Stimulated activated CD8-positive, alpha-beta memory T cell treated with anti-CD3 and anti-CD28 coated beads, Interleukin-15, amount 100 ng/mL, for 48 hours (primary cell): ENCODE measurements around the gene SMC3.
A peak's percentile ranks its signal among the peaks of the same experiment; 100 is the strongest.
"Not testable (repeated sequence)": the region's sequence is repeated elsewhere in the genome, so short reads cannot be mapped to it uniquely, and the experiment has no call there.

Experiments
- DNase-seq, 2 donors: peaks; one replicate each; pipeline ENCODE4 v3.0.0-alpha.2; 2020; ENCODE audit warnings: low read depth in 2 of 2

Gene SMC3

DNA sequence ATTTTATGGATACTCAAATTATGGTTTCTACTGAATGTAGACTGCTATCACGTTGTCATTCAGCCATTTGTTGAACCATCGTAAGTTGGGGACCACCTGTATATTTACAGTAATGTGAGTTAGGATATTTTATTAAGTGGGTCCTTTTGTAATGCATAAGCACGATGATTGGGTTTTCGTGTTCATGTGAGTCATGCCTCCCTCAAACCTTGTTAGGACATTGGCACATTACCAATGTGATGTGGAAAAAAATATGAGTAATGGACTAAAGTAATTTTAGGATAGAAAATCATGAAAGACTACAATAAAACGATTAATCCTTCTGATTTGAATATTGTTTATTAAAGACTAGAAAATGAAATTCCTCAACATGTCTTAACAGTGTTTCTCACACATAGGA is 8.7 kb downstream of the SMC3 start:
- DNase-seq = no peak

DNA sequence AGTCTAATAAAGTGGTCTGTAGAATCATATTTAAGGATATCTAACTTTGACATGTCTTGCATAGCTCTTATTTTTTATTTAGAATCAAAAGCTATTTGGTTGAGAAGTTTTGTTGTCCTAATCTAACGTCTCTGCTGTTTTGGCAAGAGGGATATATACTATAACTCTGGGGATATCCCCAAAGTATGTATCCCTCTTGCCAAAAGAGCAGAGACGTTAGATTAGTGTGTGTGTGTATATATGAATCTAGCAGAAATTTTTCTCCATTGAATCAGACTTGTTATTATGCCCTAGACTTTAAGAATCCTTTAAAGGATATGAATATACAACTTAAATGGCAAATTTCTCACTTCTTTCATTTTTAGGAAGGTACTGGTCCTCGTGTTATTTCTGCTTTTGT is 9.6 kb downstream of the SMC3 start:
- DNase-seq = no peak

DNA sequence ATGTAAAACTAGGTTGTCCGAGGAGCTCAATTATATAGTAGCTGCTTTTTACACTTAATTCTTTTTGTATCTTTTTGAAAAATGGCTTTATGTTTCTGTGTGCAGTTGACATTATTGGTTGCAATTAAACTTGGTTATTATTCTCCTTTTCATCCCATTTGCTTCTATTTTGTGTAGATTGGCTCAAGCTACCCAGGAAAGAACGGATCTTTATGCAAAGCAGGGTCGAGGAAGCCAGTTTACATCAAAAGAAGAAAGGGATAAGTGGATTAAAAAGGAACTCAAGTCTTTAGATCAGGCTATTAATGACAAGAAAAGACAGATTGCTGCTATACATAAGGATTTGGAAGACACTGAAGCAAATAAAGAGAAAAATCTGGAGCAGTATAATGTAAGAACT is 16.5 kb downstream of the SMC3 start:
- DNase-seq = no peak

GRCh38 chr10:110591760-110592159 is 24.3 kb downstream of the SMC3 start:
- no peak for DNase-seq

DNA sequence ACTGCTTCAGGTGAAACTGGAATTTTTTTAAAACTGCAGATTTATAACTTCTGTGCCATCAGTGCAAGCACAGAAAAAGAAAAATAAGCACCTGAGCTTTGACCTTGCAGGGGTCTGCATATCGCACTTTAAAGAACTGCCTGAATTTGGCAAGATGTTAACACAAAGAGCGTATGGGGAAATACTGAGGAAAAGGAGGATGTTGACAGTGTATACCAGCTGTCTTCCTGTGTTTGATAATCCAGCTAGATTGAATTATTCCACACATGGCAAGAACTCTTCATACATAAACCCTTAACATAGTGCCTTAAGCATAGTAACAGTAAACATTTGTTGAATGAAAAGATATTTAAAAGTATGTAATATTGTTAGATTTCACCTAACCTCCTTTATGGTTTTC is 30.0 kb downstream of the SMC3 start:
- no peak for DNase-seq

DNA sequence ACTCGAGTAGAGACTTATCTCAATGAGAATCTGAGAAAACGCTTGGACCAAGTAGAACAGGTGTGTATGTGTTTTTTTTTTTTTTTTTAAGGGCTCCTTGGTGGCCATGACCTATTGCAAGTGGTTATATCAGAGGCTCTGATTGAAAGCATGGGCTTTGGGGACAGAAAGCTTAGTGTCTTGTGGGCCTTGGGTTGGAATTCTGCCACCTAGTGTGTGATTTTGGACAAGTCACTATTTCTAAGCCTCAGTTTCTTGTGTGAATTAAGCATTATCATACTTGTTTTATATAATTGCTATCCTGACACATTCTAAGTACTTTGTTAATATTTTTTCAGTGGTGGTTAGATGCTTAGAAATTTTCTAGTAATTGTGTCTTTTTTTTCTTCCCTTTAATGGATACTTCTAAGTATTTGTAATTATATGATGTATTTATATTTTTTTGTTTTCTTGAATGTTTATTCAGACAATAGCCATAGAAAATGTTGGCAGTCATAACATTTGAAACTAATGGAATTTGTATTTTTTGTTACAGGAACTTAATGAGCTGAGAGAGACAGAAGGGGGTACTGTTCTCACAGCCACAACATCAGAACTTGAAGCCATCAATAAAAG is 33.1 kb downstream of the SMC3 start:
- DNase-seq = no peak

- DNase-seq = no peak
Observed at GRCh38 chr10:110601581-110601980, 34.1 kb downstream of the SMC3 start.

GRCh38 chr10:110608087-110608486 is 40.6 kb downstream of the SMC3 start:
- no peak for DNase-seq

GRCh38 chr10:110609605-110610004 is 42.1 kb downstream of the SMC3 start:
- no peak for DNase-seq

DNA sequence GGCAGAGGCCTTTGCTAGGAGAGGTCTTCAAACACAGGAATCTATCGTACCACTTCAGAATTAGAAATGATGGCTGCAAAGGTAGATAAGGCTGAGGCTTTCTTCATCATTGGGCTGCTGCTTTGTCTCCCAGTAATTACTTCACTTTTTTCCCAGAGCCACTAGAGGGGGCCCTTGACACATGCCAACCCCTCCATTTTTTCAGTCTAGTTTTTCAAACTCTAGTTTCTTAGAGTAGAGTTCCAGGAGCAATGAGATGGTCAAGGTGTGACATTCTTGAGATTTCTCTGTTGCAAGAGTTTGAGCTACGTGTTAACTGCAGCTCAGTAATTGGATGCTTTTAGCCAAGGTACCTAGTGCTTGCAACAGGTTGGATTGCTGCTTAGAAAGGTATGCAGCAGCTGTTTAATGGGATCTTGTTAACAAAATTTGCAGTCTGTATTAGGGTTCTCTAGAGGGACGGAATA is 42.8 kb downstream of the SMC3 start:
- no peak for DNase-seq

- not testable (repeated sequence) for DNase-seq
Observed at GRCh38 chr10:110610781-110611180, 43.3 kb downstream of the SMC3 start.

GRCh38 chr10:110612087-110612486 is 44.6 kb downstream of the SMC3 start:
- DNase-seq = no peak

- no peak for DNase-seq
Observed at GRCh38 chr10:110612629-110613028, 45.1 kb downstream of the SMC3 start.

GRCh38 chr10:110613341-110613995 is 46.0 kb downstream of the SMC3 start:
- DNase-seq = peak; percentile 13 to 27

- DNase-seq = no peak
Observed at GRCh38 chr10:110613996-110614495, 46.6 kb downstream of the SMC3 start.

DNA sequence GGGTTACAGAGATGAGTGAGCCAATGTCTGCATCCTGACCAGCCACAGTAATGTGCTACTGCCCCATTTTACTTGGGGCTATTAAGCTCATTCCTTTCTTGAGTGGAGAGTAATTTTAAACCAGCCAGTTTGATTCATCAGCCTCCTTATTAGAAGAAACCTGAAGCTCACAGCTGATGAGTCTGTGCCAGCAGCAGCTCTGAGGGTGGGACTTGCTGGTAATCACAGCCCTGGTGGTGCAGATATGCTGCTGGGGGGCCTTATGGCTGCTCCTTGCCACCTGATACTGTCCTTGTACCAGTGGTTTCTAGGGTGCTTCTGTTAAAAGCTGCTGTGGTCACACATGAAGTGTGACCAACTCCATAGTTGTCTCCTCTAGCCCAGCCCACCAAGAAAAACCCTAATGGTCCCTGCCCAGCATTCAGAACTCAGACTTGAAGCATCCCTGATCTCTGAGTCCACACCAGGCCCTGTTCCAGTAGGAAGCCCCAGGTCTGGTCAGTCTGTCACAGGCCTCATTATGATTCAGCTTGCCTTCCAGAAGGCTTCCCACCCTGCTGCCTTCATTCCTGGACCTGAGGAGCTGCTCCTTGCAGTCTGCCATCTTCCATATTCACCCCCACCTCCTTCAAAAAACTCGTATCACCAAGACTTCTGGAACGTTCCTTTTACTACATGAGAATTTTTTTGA is 47.7 kb downstream of the SMC3 start:
- no peak for DNase-seq

DNA sequence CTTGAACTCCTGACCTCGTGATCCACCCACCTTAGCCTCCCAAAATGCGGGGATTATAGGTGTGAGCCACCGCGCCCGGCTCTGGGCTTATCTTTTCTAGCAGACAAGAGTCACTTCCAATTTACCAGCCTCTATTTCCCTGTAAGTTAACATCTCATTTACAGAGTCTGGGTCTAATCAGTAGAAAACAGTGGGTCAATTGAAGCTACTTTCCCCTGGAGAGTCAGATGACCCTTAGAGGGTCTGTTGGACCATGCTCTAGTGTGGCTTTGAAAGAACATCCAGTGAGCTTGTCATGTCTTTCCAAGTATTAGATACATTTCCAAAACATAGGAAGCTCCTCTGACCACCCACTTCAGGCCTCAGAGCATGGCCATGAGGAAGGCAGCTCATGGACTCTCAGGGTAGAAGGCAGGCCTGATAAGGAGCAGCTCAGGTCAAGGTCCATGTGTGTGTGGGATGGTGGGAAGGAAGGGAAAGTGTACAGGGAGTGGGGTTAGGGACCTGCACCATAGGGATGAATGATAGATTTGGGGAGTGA is 49.1 kb downstream of the SMC3 start:
- no peak for DNase-seq

DNA sequence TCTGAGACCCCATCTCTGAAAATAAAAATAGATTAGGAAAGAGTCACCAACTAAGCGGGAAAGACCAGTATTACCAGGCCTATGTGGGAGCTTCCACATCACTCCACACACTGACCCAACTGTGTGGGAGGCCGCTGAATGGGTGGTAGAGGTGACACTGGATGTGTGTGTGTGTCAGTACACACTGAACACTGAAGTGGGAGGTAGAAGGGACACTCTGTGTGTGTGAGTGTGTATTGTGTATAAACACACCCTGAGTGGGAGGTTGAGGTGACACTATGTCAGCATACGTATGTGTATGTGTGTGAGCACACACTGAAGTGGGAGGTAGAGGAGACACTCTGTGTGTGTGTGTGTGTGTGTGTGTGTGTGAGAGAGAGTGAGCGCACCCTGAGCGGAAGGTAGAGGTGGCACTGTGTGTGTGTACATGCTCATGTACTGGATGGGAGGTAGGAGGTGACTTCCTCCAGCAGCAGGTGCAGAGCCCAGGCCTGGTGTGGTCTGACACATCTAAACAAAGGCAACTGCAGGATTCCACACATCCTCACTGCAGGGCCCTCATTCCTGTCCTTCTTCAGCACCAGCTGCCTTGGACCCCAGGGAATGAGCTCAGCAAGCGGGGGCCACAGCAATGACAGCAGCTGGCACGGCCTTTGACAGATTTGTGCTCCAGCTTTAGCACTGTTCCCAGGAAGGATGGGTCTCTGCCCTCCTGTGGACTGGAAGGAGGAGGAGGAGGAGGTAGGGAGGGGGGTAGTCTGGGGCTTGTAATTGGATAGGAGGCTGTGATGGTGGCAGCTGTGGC is 50.1 kb downstream of the SMC3 start:
- DNase-seq = no peak

GRCh38 chr10:110618230-110618610 is 50.7 kb downstream of the SMC3 start:
- peak in 1 of 2 donors; percentile 37 for DNase-seq

- DNase-seq = no peak
Observed at GRCh38 chr10:110619514-110620397, 52.3 kb downstream of the SMC3 start.

- no peak for DNase-seq
Observed at GRCh38 chr10:110620398-110620719, 52.9 kb downstream of the SMC3 start.
